Fibroblast of pulmonary artery (primary cell): ENCODE data around the gene CTSW.

Source experiments
- DNase-seq: peaks from one replicate; pipeline ENCODE4 v3.0.0-alpha.2; 2010; ENCODE audit warnings: low read depth
- H3K4me3 ChIP-seq: replicated peaks from 2 replicates; pipeline ENCODE4 v1.5.1; 2011; ENCODE audit warnings: low read depth, mild to moderate bottlenecking, control low read depth, low read length, moderate library complexity
- CTCF ChIP-seq: IDR thresholded peaks from 2 replicates; pipeline ENCODE4 v1.5.1; 2011; ENCODE audit warnings: mild to moderate bottlenecking, control low read depth, low read length, inconsistent platforms; ENCODE audit errors: missing control alignments

The CTSW gene

GRCh38 chr11:65861165-65861505 is 18.5 kb upstream of the CTSW start:
- DNase-seq = no peak
- no peak for TF ChIP-seq CTCF
- H3K4me3 ChIP-seq = peak overlapping the region; percentile 96

GRCh38 chr11:65861533-65862183 is 18.0 kb upstream of the CTSW start:
- H3K4me3 ChIP-seq = peak overlapping the region; percentile 96
- no peak for DNase-seq
- no peak for TF ChIP-seq CTCF

- no peak for DNase-seq
- no peak for TF ChIP-seq CTCF
- H3K4me3 ChIP-seq = peak overlapping the region; percentile 96
Measured at GRCh38 chr11:65862191-65862735, 17.4 kb upstream of the CTSW start.

GRCh38 chr11:65862941-65863888 is 16.4 kb upstream of the CTSW start:
- no peak for DNase-seq
- TF ChIP-seq CTCF = no peak
- H3K4me3 ChIP-seq = no peak overlapping the region

- no peak overlapping the region for H3K4me3 ChIP-seq
- TF ChIP-seq CTCF = no peak
- no peak for DNase-seq
Measured at GRCh38 chr11:65863889-65864705, 15.5 kb upstream of the CTSW start.

- no peak overlapping the region for H3K4me3 ChIP-seq
- no peak for DNase-seq
- TF ChIP-seq CTCF = no peak
Measured at GRCh38 chr11:65864706-65865471, 14.7 kb upstream of the CTSW start.
